HepG2 (cell line): ENCODE results near the gene ATG9A. TPM values are rescaled to one million over a fixed set of nuclear protein-coding genes. Genes with fewer than 3 reads are reported as not detected.

ENCODE experiments used
- CHD4 ChIP-seq: fragments of 200-600 bp; sonication (generic); IDR thresholded peaks from 2 replicates; pipeline ENCODE4 v1.7.0; 2017; ENCODE audit warnings: mild to moderate bottlenecking, low read length, borderline replicate concordance
- FOXK1 ChIP-seq: sonication (generic); formaldehyde crosslinking; IDR thresholded peaks from 2 replicates; pipeline ENCODE4 v1.4.0; 2020; ENCODE audit warnings: low read depth, missing genetic modification reagents, borderline replicate concordance
- HMG20A ChIP-seq: IDR thresholded peaks from 2 replicates; pipeline ENCODE4 v1.6.1; 2016; ENCODE audit warnings: borderline replicate concordance
- STAT5B ChIP-seq: sonication (generic); formaldehyde crosslinking; IDR thresholded peaks from 2 replicates; pipeline ENCODE4 v1.4.0; 2020; ENCODE audit warnings: missing genetic modification reagents
- TMF1 ChIP-seq: sonication (generic); formaldehyde crosslinking; IDR thresholded peaks from 2 replicates; pipeline ENCODE4 v1.8.1; 2022; ENCODE audit warnings: low read depth, missing genetic modification reagents
- TSC22D2 ChIP-seq: sonication (generic); formaldehyde crosslinking; IDR thresholded peaks from 2 replicates; pipeline ENCODE4 v1.5.1; 2020; ENCODE audit warnings: missing genetic modification reagents, mild to moderate bottlenecking, borderline replicate concordance
- ZNF296 ChIP-seq: sonication (generic); formaldehyde crosslinking; conservative IDR thresholded peaks from 2 replicates; pipeline ENCODE4 v1.5.0; 2020; ENCODE audit warnings: mild to moderate bottlenecking, missing genetic modification reagents
- ZNF329 ChIP-seq: sonication (generic); formaldehyde crosslinking; IDR thresholded peaks from 2 replicates; pipeline ENCODE4 v1.9.0; 2021; ENCODE audit warnings: low read depth, mild to moderate bottlenecking, missing genetic modification reagents
- ZNF460 ChIP-seq: sonication (generic); formaldehyde crosslinking; IDR thresholded peaks from 2 replicates; pipeline ENCODE4 v1.5.1; 2020; ENCODE audit warnings: missing genetic modification reagents, mild to moderate bottlenecking, borderline replicate concordance
- ZNF510 ChIP-seq: sonication (generic); formaldehyde crosslinking; IDR thresholded peaks from 2 replicates; pipeline ENCODE4 v1.4.0; 2020; ENCODE audit warnings: low read depth, mild to moderate bottlenecking, missing genetic modification reagents
- ZNF619 ChIP-seq: sonication (generic); formaldehyde crosslinking; IDR thresholded peaks from 2 replicates; pipeline ENCODE4 v1.4.0; 2020; ENCODE audit warnings: mild to moderate bottlenecking, missing genetic modification reagents
- polyA plus RNA-seq, 8 experiments: library from polyadenylated mRNA; depleted of rRNA in 3 of 8; stranded (reverse) in 7 of 8; unstranded in 1 of 8; fragments of >200 nt; fragmentation: Illumina TruSeq in 4 of 8; extraction: Trizol in 4 of 8; gene quantifications; 2 replicates each; pipeline versions ENCODE4 v1.2.1 to v1.2.3, GENCODE V29; 2011 to 2016; ENCODE audit warnings: low read depth in 4 of 8, missing spikeins in 1 of 8, mixed read lengths in 1 of 8; ENCODE audit not compliant: insufficient read depth in 1 of 8
- total RNA-seq, 5 experiments: library from RNA; depleted of rRNA; stranded (reverse); fragments of >200 nt; fragmentation: Illumina TruSeq; extraction: Trizol; gene quantifications; 2 replicates each; pipeline ENCODE4 v1.2.3, GENCODE V29; 2016; ENCODE audit warnings: low read depth in 1 of 5
- TF ChIP-seq, protein P1 (sequence below), 2 experiments: sonication (generic) in 1 of 2; formaldehyde crosslinking in 1 of 2; IDR thresholded peaks; 2 replicates each; pipeline versions ENCODE4 v1.4.0 to v1.6.1; 2018 to 2020; ENCODE audit warnings: missing genetic modification reagents in 2 of 2, borderline replicate concordance in 1 of 2, low read depth in 1 of 2, mild to moderate bottlenecking in 1 of 2, missing biosample characterization in 1 of 2
- TF ChIP-seq, protein P2 (sequence below): conservative IDR thresholded peaks from 2 replicates; pipeline ENCODE4 v1.6.1; 2018; ENCODE audit warnings: missing genetic modification reagents
- TF ChIP-seq, protein P3 (sequence below): sonication (generic); formaldehyde crosslinking; IDR thresholded peaks from 2 replicates; pipeline ENCODE4 v1.4.0; 2020; ENCODE audit warnings: mild to moderate bottlenecking, missing genetic modification reagents
- TF ChIP-seq, protein P4 (sequence below): sonication (generic); formaldehyde crosslinking; IDR thresholded peaks from 2 replicates; pipeline ENCODE4 v1.4.0; 2020; ENCODE audit warnings: missing genetic modification reagents, low read depth, mild to moderate bottlenecking, borderline replicate concordance
- TF ChIP-seq, protein P5 (sequence below), 2 experiments: sonication (generic) in 1 of 2; formaldehyde crosslinking in 1 of 2; IDR thresholded peaks; 2 replicates each; pipeline versions ENCODE4 v1.4.0 to v1.6.1; 2016 to 2020; ENCODE audit warnings: borderline replicate concordance in 1 of 2, low read depth in 1 of 2, mild to moderate bottlenecking in 1 of 2, missing genetic modification reagents in 1 of 2

Gene ATG9A
- total and polyA plus RNA-seq, 2 of the 13 experiments (the other 11 are each of a cell fraction or from before 2014, with no cell fraction given): 35.0 to 131 TPM

DNA sequence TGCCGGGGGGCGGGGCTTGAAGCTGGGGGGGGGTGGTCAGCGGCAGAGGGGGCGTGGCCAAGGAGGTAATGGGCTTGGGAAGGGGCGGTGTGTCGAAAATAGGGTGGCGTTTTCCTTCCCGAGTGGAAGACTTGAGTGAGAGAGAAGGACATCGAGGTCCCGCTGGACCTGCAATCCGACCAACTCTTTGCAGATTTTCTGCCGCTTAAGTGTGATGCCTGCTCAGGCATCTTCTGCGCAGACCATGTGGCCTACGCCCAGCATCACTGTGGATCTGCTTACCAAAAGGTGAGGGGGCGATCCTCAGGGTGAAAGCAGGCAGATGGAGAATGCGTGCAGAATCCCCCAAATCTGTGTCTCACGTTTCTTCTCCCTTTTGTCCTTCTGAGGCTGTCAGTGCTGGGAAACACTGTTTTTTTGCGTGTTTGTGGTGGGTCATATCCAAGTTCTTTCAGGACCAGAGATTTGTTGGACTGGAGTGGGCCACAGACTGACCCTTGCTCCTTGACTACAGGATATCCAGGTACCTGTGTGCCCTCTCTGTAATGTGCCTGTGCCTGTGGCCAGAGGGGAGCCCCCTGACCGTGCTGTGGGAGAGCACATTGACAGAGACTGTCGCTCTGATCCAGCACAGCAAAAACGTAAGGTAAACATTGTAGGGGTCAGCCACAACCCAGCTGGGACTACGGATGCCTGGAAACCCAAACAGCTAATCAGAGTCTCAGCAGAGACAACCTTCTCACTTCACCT lies 22.1 kb downstream of the ATG9A start (continued):
- TF ChIP-seq, protein P1, sequence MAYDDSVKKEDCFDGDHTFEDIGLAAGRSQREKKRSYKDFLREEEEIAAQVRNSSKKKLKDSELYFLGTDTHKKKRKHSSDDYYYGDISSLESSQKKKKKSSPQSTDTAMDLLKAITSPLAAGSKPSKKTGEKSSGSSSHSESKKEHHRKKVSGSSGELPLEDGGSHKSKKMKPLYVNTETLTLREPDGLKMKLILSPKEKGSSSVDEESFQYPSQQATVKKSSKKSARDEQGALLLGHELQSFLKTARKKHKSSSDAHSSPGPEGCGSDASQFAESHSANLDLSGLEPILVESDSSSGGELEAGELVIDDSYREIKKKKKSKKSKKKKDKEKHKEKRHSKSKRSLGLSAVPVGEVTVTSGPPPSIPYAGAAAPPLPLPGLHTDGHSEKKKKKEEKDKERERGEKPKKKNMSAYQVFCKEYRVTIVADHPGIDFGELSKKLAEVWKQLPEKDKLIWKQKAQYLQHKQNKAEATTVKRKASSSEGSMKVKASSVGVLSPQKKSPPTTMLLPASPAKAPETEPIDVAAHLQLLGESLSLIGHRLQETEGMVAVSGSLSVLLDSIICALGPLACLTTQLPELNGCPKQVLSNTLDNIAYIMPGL (CRISPR knock-in tag; IDR thresholded peaks at IDR 0.05; ENCODE audit: borderline replicate concordance in 1 of 2, low read depth in 1 of 2): peak; percentile 21 to 67; a peak in 2 of 4 replicates
- TF ChIP-seq, protein P2, sequence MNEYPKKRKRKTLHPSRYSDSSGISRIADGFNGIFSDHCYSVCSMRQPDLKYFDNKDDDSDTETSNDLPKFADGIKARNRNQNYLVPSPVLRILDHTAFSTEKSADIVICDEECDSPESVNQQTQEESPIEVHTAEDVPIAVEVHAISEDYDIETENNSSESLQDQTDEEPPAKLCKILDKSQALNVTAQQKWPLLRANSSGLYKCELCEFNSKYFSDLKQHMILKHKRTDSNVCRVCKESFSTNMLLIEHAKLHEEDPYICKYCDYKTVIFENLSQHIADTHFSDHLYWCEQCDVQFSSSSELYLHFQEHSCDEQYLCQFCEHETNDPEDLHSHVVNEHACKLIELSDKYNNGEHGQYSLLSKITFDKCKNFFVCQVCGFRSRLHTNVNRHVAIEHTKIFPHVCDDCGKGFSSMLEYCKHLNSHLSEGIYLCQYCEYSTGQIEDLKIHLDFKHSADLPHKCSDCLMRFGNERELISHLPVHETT (CRISPR knock-in tag): peak; percentile 46; the same call in 1 of the 2 replicates
- TF ChIP-seq ZNF510: peak; percentile 76; the same call in 1 of the 2 replicates
- no peak for TF ChIP-seq ZNF296
- no peak for TF ChIP-seq ZNF460
- TF ChIP-seq, protein P3, sequence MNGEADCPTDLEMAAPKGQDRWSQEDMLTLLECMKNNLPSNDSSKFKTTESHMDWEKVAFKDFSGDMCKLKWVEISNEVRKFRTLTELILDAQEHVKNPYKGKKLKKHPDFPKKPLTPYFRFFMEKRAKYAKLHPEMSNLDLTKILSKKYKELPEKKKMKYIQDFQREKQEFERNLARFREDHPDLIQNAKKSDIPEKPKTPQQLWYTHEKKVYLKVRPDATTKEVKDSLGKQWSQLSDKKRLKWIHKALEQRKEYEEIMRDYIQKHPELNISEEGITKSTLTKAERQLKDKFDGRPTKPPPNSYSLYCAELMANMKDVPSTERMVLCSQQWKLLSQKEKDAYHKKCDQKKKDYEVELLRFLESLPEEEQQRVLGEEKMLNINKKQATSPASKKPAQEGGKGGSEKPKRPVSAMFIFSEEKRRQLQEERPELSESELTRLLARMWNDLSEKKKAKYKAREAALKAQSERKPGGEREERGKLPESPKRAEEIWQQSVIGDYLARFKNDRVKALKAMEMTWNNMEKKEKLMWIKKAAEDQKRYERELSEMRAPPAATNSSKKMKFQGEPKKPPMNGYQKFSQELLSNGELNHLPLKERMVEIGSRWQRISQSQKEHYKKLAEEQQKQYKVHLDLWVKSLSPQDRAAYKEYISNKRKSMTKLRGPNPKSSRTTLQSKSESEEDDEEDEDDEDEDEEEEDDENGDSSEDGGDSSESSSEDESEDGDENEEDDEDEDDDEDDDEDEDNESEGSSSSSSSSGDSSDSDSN: no peak
- no peak for TF ChIP-seq CHD4
- TF ChIP-seq ZNF329 (CRISPR knock-in tag): no peak
- no peak for TF ChIP-seq HMG20A (CRISPR knock-in tag)
- TF ChIP-seq FOXK1 (CRISPR knock-in tag): 0 out of 2 replicates have a peak, but pooled peaks have one; percentile 31
- TF ChIP-seq, protein P4, sequence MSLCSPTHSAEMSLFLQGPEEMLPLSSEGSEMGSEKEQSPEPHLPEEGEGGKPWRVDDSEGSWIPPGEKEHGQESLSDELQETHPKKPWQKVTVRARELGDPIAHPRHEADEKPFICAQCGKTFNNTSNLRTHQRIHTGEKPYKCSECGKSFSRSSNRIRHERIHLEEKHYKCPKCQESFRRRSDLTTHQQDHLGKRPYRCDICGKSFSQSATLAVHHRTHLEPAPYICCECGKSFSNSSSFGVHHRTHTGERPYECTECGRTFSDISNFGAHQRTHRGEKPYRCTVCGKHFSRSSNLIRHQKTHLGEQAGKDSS (CRISPR knock-in tag): 0 out of 2 replicates have a peak, but pooled peaks have one; percentile 15
- TF ChIP-seq, protein P5, sequence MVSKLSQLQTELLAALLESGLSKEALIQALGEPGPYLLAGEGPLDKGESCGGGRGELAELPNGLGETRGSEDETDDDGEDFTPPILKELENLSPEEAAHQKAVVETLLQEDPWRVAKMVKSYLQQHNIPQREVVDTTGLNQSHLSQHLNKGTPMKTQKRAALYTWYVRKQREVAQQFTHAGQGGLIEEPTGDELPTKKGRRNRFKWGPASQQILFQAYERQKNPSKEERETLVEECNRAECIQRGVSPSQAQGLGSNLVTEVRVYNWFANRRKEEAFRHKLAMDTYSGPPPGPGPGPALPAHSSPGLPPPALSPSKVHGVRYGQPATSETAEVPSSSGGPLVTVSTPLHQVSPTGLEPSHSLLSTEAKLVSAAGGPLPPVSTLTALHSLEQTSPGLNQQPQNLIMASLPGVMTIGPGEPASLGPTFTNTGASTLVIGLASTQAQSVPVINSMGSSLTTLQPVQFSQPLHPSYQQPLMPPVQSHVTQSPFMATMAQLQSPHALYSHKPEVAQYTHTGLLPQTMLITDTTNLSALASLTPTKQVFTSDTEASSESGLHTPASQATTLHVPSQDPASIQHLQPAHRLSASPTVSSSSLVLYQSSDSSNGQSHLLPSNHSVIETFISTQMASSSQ (IDR thresholded peaks at IDR 0.05; ENCODE audit: low read depth): no peak
- TF ChIP-seq, protein P5 (CRISPR knock-in tag; IDR thresholded peaks at IDR 0.05; ENCODE audit: borderline replicate concordance): 0 out of 2 replicates have a peak, but pooled peaks have one; percentile 6
- TF ChIP-seq ZNF619 (CRISPR knock-in tag): peak; percentile 55
- TF ChIP-seq TMF1 (CRISPR knock-in tag): no peak
- 0 out of 2 replicates have a peak, but pooled peaks have one; percentile 19 for TF ChIP-seq TSC22D2 (CRISPR knock-in tag)
- TF ChIP-seq STAT5B (CRISPR knock-in tag): no peak
